H9 (cell line): Measurements from ENCODE around the gene HLTF. TPM values are rescaled to one million over a fixed set of nuclear protein-coding genes. Genes with fewer than 3 reads are reported as not detected.

Experiments
- DNase-seq: peaks from one replicate; pipeline ENCODE4 v3.0.0-alpha.2; 2017
- H2AFZ ChIP-seq: one replicate; pipeline ENCODE4 v1.6.1; 2013; ENCODE audit warnings: mild to moderate bottlenecking, low read length, control low read depth, moderate library complexity
- H2AK5ac ChIP-seq: 2 replicates; pipeline ENCODE4 v1.6.1; 2013; ENCODE audit warnings: low read length, control low read depth, mixed read lengths; ENCODE audit not compliant: insufficient read length
- H2BK120ac ChIP-seq: one replicate; pipeline ENCODE4 v1.6.1; 2013; ENCODE audit warnings: low read depth, mild to moderate bottlenecking, low read length, control low read depth, inconsistent platforms; ENCODE audit not compliant: poor library complexity, severe bottlenecking
- H2BK12ac ChIP-seq: 2 replicates; pipeline ENCODE4 v1.6.1; 2013; ENCODE audit warnings: low read length, control low read depth, mixed read lengths, low read depth; ENCODE audit not compliant: insufficient read length
- H2BK15ac ChIP-seq: 2 replicates; pipeline ENCODE4 v1.6.1; 2013; ENCODE audit warnings: low read depth, low read length, control low read depth
- H2BK20ac ChIP-seq: one replicate; pipeline ENCODE4 v1.6.1; 2013; ENCODE audit warnings: low read depth, mild to moderate bottlenecking, low read length, control low read depth, inconsistent platforms; ENCODE audit not compliant: poor library complexity, severe bottlenecking
- H2BK5ac ChIP-seq: 2 replicates; pipeline ENCODE4 v1.6.1; 2013; ENCODE audit warnings: low read length, control low read depth, mixed read lengths; ENCODE audit not compliant: insufficient read length
- H3K14ac ChIP-seq: 2 replicates; pipeline ENCODE4 v1.6.1; 2013; ENCODE audit warnings: low read length, control low read depth; ENCODE audit not compliant: insufficient read depth
- H3K18ac ChIP-seq: 2 replicates; pipeline ENCODE4 v1.6.1; 2013; ENCODE audit warnings: low read depth, mild to moderate bottlenecking, mixed read lengths, low read length, control low read depth; ENCODE audit not compliant: insufficient read length
- H3K23ac ChIP-seq: 2 replicates; pipeline ENCODE4 v1.6.1; 2013; ENCODE audit warnings: low read length, control low read depth, mixed read lengths, low read depth; ENCODE audit not compliant: insufficient read length
- H3K23me2 ChIP-seq: 2 replicates; pipeline ENCODE4 v1.6.1; 2013; ENCODE audit warnings: low read depth, mild to moderate bottlenecking, mixed read lengths, low read length, control low read depth; ENCODE audit not compliant: insufficient read length, poor library complexity, severe bottlenecking
- H3K27ac ChIP-seq: 2 replicates; pipeline ENCODE4 v1.5.1; 2013; ENCODE audit warnings: low read length, control low read depth, mixed read lengths, low read depth; ENCODE audit not compliant: insufficient read length
- H3K27me3 ChIP-seq: 2 replicates; pipeline ENCODE4 v1.6.1; 2013; ENCODE audit warnings: low read length, control low read depth, inconsistent platforms; ENCODE audit not compliant: insufficient read depth
- H3K4ac ChIP-seq: 2 replicates; pipeline ENCODE4 v1.6.1; 2013; ENCODE audit warnings: low read depth, mild to moderate bottlenecking, control low read depth, inconsistent platforms, low read length, moderate library complexity
- H3K4me1 ChIP-seq: 2 replicates; pipeline ENCODE4 v1.6.1; 2013; ENCODE audit warnings: low read length, control low read depth, inconsistent platforms; ENCODE audit not compliant: insufficient read depth
- H3K4me2 ChIP-seq: 2 replicates; pipeline ENCODE4 v1.6.1; 2013; ENCODE audit warnings: low read length, control low read depth, mixed read lengths; ENCODE audit not compliant: insufficient read length, insufficient read depth
- H3K56ac ChIP-seq: 2 replicates; pipeline ENCODE4 v1.6.1; 2013; ENCODE audit warnings: low read depth, mild to moderate bottlenecking, mixed read lengths, low read length, control low read depth; ENCODE audit not compliant: insufficient read length
- H3K79me1 ChIP-seq: 2 replicates; pipeline ENCODE4 v1.6.1; 2013; ENCODE audit warnings: low read depth, mild to moderate bottlenecking, moderate library complexity, low read length, control low read depth, inconsistent platforms; ENCODE audit not compliant: insufficient read depth, poor library complexity, severe bottlenecking
- H3K79me2 ChIP-seq: 2 replicates; pipeline ENCODE4 v1.6.1; 2013; ENCODE audit warnings: low read length, control low read depth, inconsistent platforms; ENCODE audit not compliant: insufficient read depth
- H3K9ac ChIP-seq: 2 replicates; pipeline ENCODE4 v1.6.1; 2013; ENCODE audit warnings: low read length, control low read depth, mixed read lengths; ENCODE audit not compliant: insufficient read length; ENCODE audit errors: extremely low read depth
- H3K9me3 ChIP-seq: one replicate; pipeline ENCODE4 v1.6.1; 2013; ENCODE audit warnings: low read depth, low read length, inconsistent platforms; ENCODE audit not compliant: control insufficient read depth
- H3T11ph ChIP-seq: one replicate; pipeline ENCODE4 v1.6.1; 2013; ENCODE audit warnings: mild to moderate bottlenecking, low read length, control low read depth, inconsistent platforms
- H4K20me1 ChIP-seq: one replicate; pipeline ENCODE4 v1.6.1; 2013; ENCODE audit not compliant: control insufficient read depth, insufficient read length, insufficient read depth
- H4K5ac ChIP-seq: 2 replicates; pipeline ENCODE4 v1.6.1; 2013; ENCODE audit warnings: low read depth, mild to moderate bottlenecking, mixed read lengths, low read length, control low read depth; ENCODE audit not compliant: insufficient read length
- H4K8ac ChIP-seq: replicated peaks from 2 replicates; pipeline ENCODE4 v1.6.1; 2013; ENCODE audit warnings: low read length, control low read depth, mixed read lengths, low read depth; ENCODE audit not compliant: insufficient read length
- H4K91ac ChIP-seq: 2 replicates; pipeline ENCODE4 v1.6.1; 2013; ENCODE audit warnings: low read depth, mild to moderate bottlenecking, moderate library complexity, mixed read lengths, low read length, control low read depth; ENCODE audit not compliant: insufficient read length
- H3K27ac Mint-ChIP-seq, 3 experiments: 2 replicates in 2 of 3; 3 replicates in 1 of 3; pipeline ENCODE4 v1.8.0; 2020 to 2021; ENCODE audit warnings: mixed read lengths in 3 of 3, mild to moderate bottlenecking in 1 of 3, moderate library complexity in 1 of 3
- H3K27me3 Mint-ChIP-seq: 2 replicates; pipeline ENCODE4 v1.8.0; 2021; ENCODE audit warnings: low read depth, mild to moderate bottlenecking, moderate library complexity, mixed read lengths
- H3K36me3 Mint-ChIP-seq, 3 experiments: 2 replicates in 2 of 3; 3 replicates in 1 of 3; pipeline ENCODE4 v1.8.0; 2020 to 2021; ENCODE audit warnings: low read depth in 3 of 3, mixed read lengths in 3 of 3; ENCODE audit not compliant: insufficient read depth in 1 of 3
- H3K4me1 Mint-ChIP-seq, 2 experiments: 2 replicates each; pipeline ENCODE4 v1.8.0; 2020; ENCODE audit warnings: mixed read lengths in 2 of 2
- H3K4me3 Mint-ChIP-seq, 2 experiments: 2 replicates in 1 of 2; 3 replicates in 1 of 2; pipeline ENCODE4 v1.8.0; 2020 to 2021; ENCODE audit warnings: mild to moderate bottlenecking in 2 of 2, mixed read lengths in 2 of 2, moderate library complexity in 1 of 2
- H3K9me3 Mint-ChIP-seq, 2 experiments: 2 replicates in 1 of 2; 3 replicates in 1 of 2; pipeline ENCODE4 v1.8.0; 2020; ENCODE audit warnings: mild to moderate bottlenecking in 2 of 2, mixed read lengths in 2 of 2, moderate library complexity in 1 of 2
- CTCF ChIP-seq: fragments of 200-600 bp; sonication (generic); conservative IDR thresholded peaks from 3 replicates; pipeline ENCODE4 v1.8.0; 2021; ENCODE audit warnings: antibody characterized with exemption, mild to moderate bottlenecking
- WGBS: extraction: QIAGEN DNeasy Blood & Tissue Kit; methylation state at CpG from one replicate; pipeline ENCODE4 v1.1.7; 2013; ENCODE audit warnings: missing lambda C conversion rate, low lambda C conversion rate, mixed read lengths; ENCODE audit not compliant: insufficient read length; ENCODE audit errors: extremely low coverage; 5-methylcytosine and 5-hydroxymethylcytosine counted together
- total RNA-seq: library from RNA; stranded (reverse); gene quantifications from 2 replicates; pipeline ENCODE4 v1.2.1, GENCODE V29; 2021

The HLTF gene
- total RNA-seq, 1 experiment from 2014 or later = 41.5 TPM

DNA sequence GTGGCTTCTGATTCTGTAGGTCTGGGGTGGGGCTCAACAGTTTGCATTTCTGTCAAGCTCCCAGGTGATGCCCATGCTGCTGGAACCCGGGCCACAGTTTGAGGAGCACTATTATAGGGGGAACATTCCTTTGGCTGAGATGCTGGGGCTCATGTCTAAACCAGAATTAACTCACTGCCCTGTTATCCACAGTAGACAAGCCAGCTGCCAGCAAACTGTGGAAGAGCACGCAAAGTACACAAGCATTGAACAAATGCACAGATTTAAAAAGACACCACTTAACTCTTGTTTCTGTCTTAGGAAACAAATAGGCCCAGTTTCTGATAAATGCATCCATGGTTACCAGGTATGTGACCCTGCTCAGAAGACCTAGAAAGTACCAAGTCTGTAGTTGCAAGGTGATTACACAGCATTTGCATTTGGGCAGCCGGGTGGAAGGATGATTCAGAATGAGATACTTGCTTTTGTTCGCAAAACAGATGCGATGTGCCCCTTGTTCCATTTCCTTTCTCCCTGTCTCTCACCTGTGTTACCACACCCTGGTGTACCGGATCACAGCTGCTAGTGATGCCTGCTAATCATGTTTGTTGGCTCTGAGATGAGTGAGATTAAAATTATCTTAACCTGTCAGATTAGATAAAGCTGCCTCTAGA is 82.6 kb downstream of the HLTF start:
- H3K27me3 ChIP-seq = no peaks in the 10 kb centered on the region
- no peak overlapping the region for H2AK5ac ChIP-seq
- H3K23me2 ChIP-seq = no peaks in the 10 kb centered on the region
- H3K14ac ChIP-seq = no peak overlapping the region
- H3K79me2 ChIP-seq = no peaks in the 10 kb centered on the region
- no peak overlapping the region for H3K23ac ChIP-seq
- H3K27ac ChIP-seq = no peak overlapping the region
- Mint-ChIP-seq H3K27me3 (no peaks in the 10 kb centered on the region), H3K4me1 (peaks cover 34 to 35% of the 10 kb centered on the region in 2 experiments), H3K36me3 (peaks cover 0 to 12% (median 6%) of the 10 kb centered on the region in 3 experiments; a peak in 5 of 7 replicates), H3K27ac (0 out of 7 replicates have a peak overlapping the region, but pooled peaks of 1 of the 3 experiments have one; percentile 20), H3K9me3 (no peaks in the 10 kb centered on the region; a peak in 1 of 5 replicates), H3K4me3 (no peak overlapping the region; a peak in 1 of 5 replicates)
- H2BK12ac ChIP-seq = no peak overlapping the region
- H3K56ac ChIP-seq = no peak overlapping the region
- no CpG with 5 or more reads among the region's 6 CpGs for WGBS
- H3K4ac ChIP-seq = no peak overlapping the region
- no peak overlapping the region for H2BK20ac ChIP-seq
- H2AFZ ChIP-seq = no peak overlapping the region
- no peak for DNase-seq
- H3K9me3 ChIP-seq = no peaks in the 10 kb centered on the region
- H4K5ac ChIP-seq = no peak overlapping the region
- H4K8ac ChIP-seq = no peak overlapping the region
- no peak overlapping the region for H3K4me2 ChIP-seq
- H3K4me1 ChIP-seq = peaks cover 9% of the 10 kb centered on the region; the same call in 1 of the 2 replicates
- no peak overlapping the region for H2BK120ac ChIP-seq
- H4K20me1 ChIP-seq = no peaks in the 10 kb centered on the region
- H3T11ph ChIP-seq = no peak overlapping the region
- no peaks in the 10 kb centered on the region for H3K79me1 ChIP-seq
- H3K9ac ChIP-seq = no peak overlapping the region
- H3K18ac ChIP-seq = no peak overlapping the region
- TF ChIP-seq CTCF = no peak
- H4K91ac ChIP-seq = no peak overlapping the region
- no peak overlapping the region for H2BK5ac ChIP-seq
- no peak overlapping the region for H2BK15ac ChIP-seq
